ENCODE results near the gene DRICH1.
"Not testable (repeated sequence)": the region's sequence is repeated elsewhere in the genome, so short reads cannot be mapped to it uniquely, and the experiment has no call there.

Gene DRICH1

GRCh38 chr22:23603266-23603665 is 28.9 kb downstream of the DRICH1 start:
- in situ Hi-C loops (cut with MboI; ENCODE audit: low sequenced_read_pairs) = no loop called here

- in situ Hi-C loops (cut with MboI; ENCODE audit: low sequenced_read_pairs) = no loop called here
Measured at GRCh38 chr22:23598805-23599518, 33.2 kb downstream of the DRICH1 start.

- in situ Hi-C loops (cut with MboI; ENCODE audit: low sequenced_read_pairs) = not testable (repeated sequence)
Measured at GRCh38 chr22:23597576-23598268, 34.4 kb downstream of the DRICH1 start.

GRCh38 chr22:23595904-23596303 is 36.2 kb downstream of the DRICH1 start:
- in situ Hi-C loops (cut with MboI; ENCODE audit: low sequenced_read_pairs) = not testable (repeated sequence)

- in situ Hi-C loops (cut with MboI; ENCODE audit: low sequenced_read_pairs) = no loop called here
Measured at GRCh38 chr22:23591846-23592245, 40.3 kb downstream of the DRICH1 start.

- in situ Hi-C loops (cut with MboI; ENCODE audit: low sequenced_read_pairs) = no loop called here
Measured at GRCh38 chr22:23591201-23591791, 40.8 kb downstream of the DRICH1 start.

- in situ Hi-C loops (cut with MboI; ENCODE audit: low sequenced_read_pairs) = no loop called here
Measured at GRCh38 chr22:23583836-23584235, 48.3 kb downstream of the DRICH1 start.

GRCh38 chr22:23583153-23583552 is 49.0 kb downstream of the DRICH1 start:
- in situ Hi-C loops (cut with MboI; ENCODE audit: low sequenced_read_pairs) = no loop called here

- in situ Hi-C loops (cut with MboI; ENCODE audit: low sequenced_read_pairs) = no loop called here
Measured at GRCh38 chr22:23581260-23581650, 50.9 kb downstream of the DRICH1 start.

- in situ Hi-C loops (cut with MboI; ENCODE audit: low sequenced_read_pairs) = no loop called here
Measured at GRCh38 chr22:23580576-23581259, 51.4 kb downstream of the DRICH1 start.

- in situ Hi-C loops (cut with MboI; ENCODE audit: low sequenced_read_pairs) = no loop called here
Measured at GRCh38 chr22:23579870-23580575, 52.1 kb downstream of the DRICH1 start, which contains the start of gene IGLL1. IGLL1 (minus strand) TSS chr22:23580290; CDS start chr22:23580190, 100 bp downstream.

- in situ Hi-C loops (cut with MboI; ENCODE audit: low sequenced_read_pairs) = no loop called here
Measured at GRCh38 chr22:23579280-23579679, 52.8 kb downstream of the DRICH1 start.

- in situ Hi-C loops (cut with MboI; ENCODE audit: low sequenced_read_pairs) = no loop called here
Measured at GRCh38 chr22:23578306-23578705, 53.8 kb downstream of the DRICH1 start.

- in situ Hi-C loops (cut with MboI; ENCODE audit: low sequenced_read_pairs) = no loop called here
Measured at GRCh38 chr22:23576681-23577080, 55.4 kb downstream of the DRICH1 start.

- in situ Hi-C loops (cut with MboI; ENCODE audit: low sequenced_read_pairs) = no loop called here
Measured at GRCh38 chr22:23575601-23576000, 56.5 kb downstream of the DRICH1 start.

- in situ Hi-C loops (cut with MboI; ENCODE audit: low sequenced_read_pairs) = no loop called here
Measured at GRCh38 chr22:23574877-23575276, 57.2 kb downstream of the DRICH1 start.

GRCh38 chr22:23574371-23574811 is 57.7 kb downstream of the DRICH1 start:
- in situ Hi-C loops (cut with MboI; ENCODE audit: low sequenced_read_pairs) = no loop called here

- in situ Hi-C loops (cut with MboI; ENCODE audit: low sequenced_read_pairs) = not testable (repeated sequence)
Measured at GRCh38 chr22:23573701-23574235, 58.4 kb downstream of the DRICH1 start.

GRCh38 chr22:23573106-23573505 is 59.0 kb downstream of the DRICH1 start:
- in situ Hi-C loops (cut with MboI; ENCODE audit: low sequenced_read_pairs) = not testable (repeated sequence)

- in situ Hi-C loops (cut with MboI; ENCODE audit: low sequenced_read_pairs) = no loop called here
Measured at GRCh38 chr22:23571486-23571885, 60.6 kb downstream of the DRICH1 start.
